ENCODE results near the gene MAT1A. TPM values are rescaled to one million over a fixed set of nuclear protein-coding genes. Genes with fewer than 3 reads are reported as not detected.

MAT1A gene
- total and polyA plus RNA-seq, 2 experiments from 2014 or later = 38.3 to 62.1 TPM

- Histone ChIP-seq H2AFZ (no peak overlapping the region), H3K9me3 (ENCODE audit: low read depth) (no peaks in the 10 kb centered on the region), H3K4me1 (ENCODE audit: insufficient read depth) (peaks cover 15% of the 10 kb centered on the region), H3K36me3 (replicated peaks; ENCODE audit: insufficient read depth, low read depth) (no peaks in the 10 kb centered on the region), H3K27ac (peak overlapping the region; percentile 33), H3K79me2 (no peaks in the 10 kb centered on the region), H4K20me1 (ENCODE audit: insufficient read depth, poor library complexity, severe bottlenecking) (no peaks in the 10 kb centered on the region), H3K9me2 (replicated peaks; ENCODE audit: insufficient read depth) (no peaks in the 10 kb centered on the region), H3K4me2 (no peak overlapping the region), H3K27me3 (no peaks in the 10 kb centered on the region), H3K4me3 (no peak overlapping the region)
- 90% methylated on average over 14 of the region's 14 CpGs for WGBS (ENCODE audit: low lambda C conversion rate, missing lambda C conversion rate)
- DNase-seq (ENCODE audit: low spot score) = peak; percentile 2
- TF ChIP-seq EZH2 (IDR thresholded peaks at IDR 0.05; ENCODE audit: borderline replicate concordance) = no peak
- TF ChIP-seq CTCF (IDR thresholded peaks at IDR 0.05; ENCODE audit: poor library complexity) = no peak
- no peak for TF ChIP-seq EZH2phosphoT487 (IDR thresholded peaks at IDR 0.05; ENCODE audit: low read depth, severe bottlenecking, unreplicated experiment)
Observed at GRCh38 chr10:80273523-80274170, 15.8 kb downstream of the MAT1A start.

DNA sequence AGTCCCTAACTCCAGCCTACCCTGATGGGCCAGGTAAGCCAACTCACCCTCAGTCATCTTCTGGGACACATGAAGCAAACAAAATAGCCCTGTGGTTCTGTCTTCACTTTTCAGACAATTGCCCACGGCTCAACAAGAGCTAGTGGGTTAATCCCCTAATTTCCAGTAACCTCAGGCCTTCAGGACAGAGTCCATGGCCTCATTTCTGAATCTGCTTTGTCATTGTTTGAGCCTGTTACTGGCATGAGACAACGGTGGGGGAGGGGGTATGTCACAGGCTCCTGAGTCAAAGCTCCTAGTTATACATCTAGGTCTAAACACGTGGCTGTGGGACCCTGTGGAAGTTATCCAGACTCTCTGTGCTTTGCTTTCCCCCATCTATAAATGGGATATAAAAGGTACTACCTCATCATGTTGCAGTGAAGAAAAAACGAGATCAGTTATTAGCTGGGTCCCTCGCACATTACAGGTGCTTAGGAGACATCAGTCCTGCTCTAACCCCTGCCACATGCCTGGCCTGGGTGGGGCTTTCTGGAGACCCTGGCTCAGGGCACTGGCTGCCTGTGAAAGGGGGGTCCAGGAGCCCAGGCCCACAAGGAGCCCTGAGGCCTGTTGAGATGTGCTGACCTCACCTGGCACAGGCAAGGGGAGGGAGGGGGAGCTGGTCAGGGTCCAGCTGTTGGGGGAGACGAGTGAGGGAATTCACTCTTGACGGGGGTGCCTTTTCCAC lies 16.5 kb downstream of the MAT1A start:
- Histone ChIP-seq H3K4me3 (no peak overlapping the region), H3K36me3 (replicated peaks; ENCODE audit: insufficient read depth, low read depth) (no peaks in the 10 kb centered on the region), H3K9me2 (replicated peaks; ENCODE audit: insufficient read depth) (no peaks in the 10 kb centered on the region), H2AFZ (no peak overlapping the region), H3K27me3 (no peaks in the 10 kb centered on the region), H3K4me2 (no peak overlapping the region), H3K79me2 (no peaks in the 10 kb centered on the region), H3K4me1 (ENCODE audit: insufficient read depth) (peaks cover 12% of the 10 kb centered on the region), H4K20me1 (ENCODE audit: insufficient read depth, poor library complexity, severe bottlenecking) (no peaks in the 10 kb centered on the region), H3K27ac (peak overlapping the region; percentile 33), H3K9me3 (ENCODE audit: low read depth) (no peaks in the 10 kb centered on the region)
- TF ChIP-seq CTCF (IDR thresholded peaks at IDR 0.05; ENCODE audit: poor library complexity) (no peak), EZH2phosphoT487 (IDR thresholded peaks at IDR 0.05; ENCODE audit: low read depth, severe bottlenecking, unreplicated experiment) (no peak), EZH2 (IDR thresholded peaks at IDR 0.05; ENCODE audit: borderline replicate concordance) (no peak)
- peak; percentile 77 for DNase-seq (ENCODE audit: low spot score)
- 51% methylated on average over 5 of the region's 7 CpGs for WGBS (ENCODE audit: low lambda C conversion rate, missing lambda C conversion rate)

GRCh38 chr10:80271416-80271815 lies 18.0 kb downstream of the MAT1A start:
- 93% methylated on average over 5 of the region's 5 CpGs for WGBS (ENCODE audit: low lambda C conversion rate, missing lambda C conversion rate)

More at GRCh38 chr10:80271416-80271815, 18.0 kb downstream of the MAT1A start:
- Histone ChIP-seq H3K79me2 (no peaks in the 10 kb centered on the region), H3K9me2 (replicated peaks; ENCODE audit: insufficient read depth) (no peaks in the 10 kb centered on the region), H3K4me1 (ENCODE audit: insufficient read depth) (peaks cover 9% of the 10 kb centered on the region), H3K4me2 (no peak overlapping the region), H3K9me3 (ENCODE audit: low read depth) (no peaks in the 10 kb centered on the region), H3K4me3 (no peak overlapping the region), H2AFZ (no peak overlapping the region), H4K20me1 (ENCODE audit: insufficient read depth, poor library complexity, severe bottlenecking) (no peaks in the 10 kb centered on the region), H3K27ac (no peak overlapping the region), H3K36me3 (replicated peaks; ENCODE audit: insufficient read depth, low read depth) (no peaks in the 10 kb centered on the region), H3K27me3 (no peaks in the 10 kb centered on the region)
- no peak for DNase-seq (ENCODE audit: low spot score)
- TF ChIP-seq EZH2 (IDR thresholded peaks at IDR 0.05; ENCODE audit: borderline replicate concordance) (no peak), EZH2phosphoT487 (IDR thresholded peaks at IDR 0.05; ENCODE audit: low read depth, severe bottlenecking, unreplicated experiment) (no peak), CTCF (IDR thresholded peaks at IDR 0.05; ENCODE audit: poor library complexity) (no peak)

Measured in hepatocyte (in vitro differentiated cells).